ENCODE measurements around the gene TOR1B. TPM values are rescaled to one million over a fixed set of nuclear protein-coding genes. Genes with fewer than 3 reads are reported as not detected.

The TOR1B gene
- total RNA-seq, 1 experiment from 2014 or later = 19.0 TPM

DNA sequence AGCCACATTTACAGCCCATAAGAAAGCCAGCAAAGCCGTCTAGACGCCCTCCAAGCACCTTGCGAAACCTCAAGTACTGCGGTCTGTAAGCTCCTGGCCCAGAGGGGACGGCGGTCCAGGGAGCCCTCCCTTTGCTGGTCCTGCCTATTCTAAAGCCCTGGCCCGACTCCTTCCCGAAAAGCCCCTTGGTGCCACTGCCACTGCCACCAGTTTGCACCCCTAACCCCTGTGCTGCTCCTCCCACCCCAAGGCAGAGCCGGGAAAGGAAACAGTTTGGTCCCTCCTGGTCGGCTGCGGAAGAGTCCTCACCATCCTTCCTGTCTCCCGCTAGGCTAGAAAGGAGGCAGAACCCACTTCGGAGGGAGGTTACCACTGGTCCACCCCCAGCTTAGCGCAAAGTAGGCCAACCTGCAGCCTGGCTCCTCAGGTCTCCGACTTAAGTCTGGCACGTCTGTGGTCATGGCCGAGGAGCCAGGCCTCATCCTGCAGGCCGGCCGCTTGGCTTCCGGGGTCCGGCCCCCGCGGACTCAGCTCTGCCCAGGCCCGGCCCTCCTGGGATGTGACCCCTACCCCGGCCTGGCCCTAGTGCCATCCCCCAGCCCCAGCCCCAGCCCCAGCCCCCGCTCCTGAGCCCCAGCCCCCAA is 20.0 kb downstream of the TOR1B start:
- CTCF ChIA-PET = no interaction called here

More for the DNA sequence above, 20.0 kb downstream of the TOR1B start:
- H3K36me3 ChIP-seq (ENCODE audit: control insufficient read depth in 1 of 2, insufficient read depth in 2 of 2, low read length in 2 of 2) = peaks cover 15 to 17% of the 10 kb centered on the region in 2 experiments; a peak in 3 of 4 replicates
- H3K79me2 ChIP-seq (ENCODE audit: insufficient read depth, low read length) = peaks cover 11% of the 10 kb centered on the region
- peak overlapping the region; percentile 84 for H3K4me2 ChIP-seq (ENCODE audit: low read length)
- no TSS peak for BruUV-seq (replicated peaks)
- DNase-seq (ENCODE audit: low read depth, low spot score) (no peak), ATAC-seq (peak; percentile 12)
- H3K27ac ChIP-seq (ENCODE audit: low read depth, low read length) = peak overlapping the region; percentile 51; the same call in 1 of the 2 replicates
- H3K9me3 ChIP-seq (ENCODE audit: control insufficient read depth in 1 of 2, insufficient read depth in 1 of 2, low read depth in 1 of 2, low read length in 2 of 2) = no peaks in the 10 kb centered on the region
- H3K27me3 ChIP-seq (ENCODE audit: insufficient read depth, low read length) = no peaks in the 10 kb centered on the region
- ChIA-PET POLR2A (no interaction called here), RAD21 (ENCODE audit: low non-redundant PET in 1 of 2, low total read pairs in 2 of 2, uncharacterized antibody in 2 of 2, unreplicated experiment in 2 of 2) (no interaction called here)
- intact Hi-C loops (cut with micrococcal nuclease) = no loop called here
- no peak overlapping the region for H2AFZ ChIP-seq (ENCODE audit: low read depth, low read length, poor library complexity, severe bottlenecking)
- H3K4me1 ChIP-seq (ENCODE audit: control insufficient read depth in 1 of 2, insufficient read depth in 2 of 2, low read length in 2 of 2) = peaks cover 0 to 7% of the 10 kb centered on the region in 2 experiments; a peak in 2 of 4 replicates
- H3K4me3 ChIP-seq (replicated peaks in 1 of 2; ENCODE audit: low read depth in 1 of 2, low read length in 2 of 2) = peak overlapping the region; percentile 78 to 88
- no peaks in the 10 kb centered on the region for H3K9me2 ChIP-seq (ENCODE audit: insufficient read depth)
- peak overlapping the region; percentile 83 for H3K9ac ChIP-seq (ENCODE audit: low read length)
- no peaks in the 10 kb centered on the region for H4K20me1 ChIP-seq (ENCODE audit: insufficient read depth)
- TF ChIP-seq, protein P1, sequence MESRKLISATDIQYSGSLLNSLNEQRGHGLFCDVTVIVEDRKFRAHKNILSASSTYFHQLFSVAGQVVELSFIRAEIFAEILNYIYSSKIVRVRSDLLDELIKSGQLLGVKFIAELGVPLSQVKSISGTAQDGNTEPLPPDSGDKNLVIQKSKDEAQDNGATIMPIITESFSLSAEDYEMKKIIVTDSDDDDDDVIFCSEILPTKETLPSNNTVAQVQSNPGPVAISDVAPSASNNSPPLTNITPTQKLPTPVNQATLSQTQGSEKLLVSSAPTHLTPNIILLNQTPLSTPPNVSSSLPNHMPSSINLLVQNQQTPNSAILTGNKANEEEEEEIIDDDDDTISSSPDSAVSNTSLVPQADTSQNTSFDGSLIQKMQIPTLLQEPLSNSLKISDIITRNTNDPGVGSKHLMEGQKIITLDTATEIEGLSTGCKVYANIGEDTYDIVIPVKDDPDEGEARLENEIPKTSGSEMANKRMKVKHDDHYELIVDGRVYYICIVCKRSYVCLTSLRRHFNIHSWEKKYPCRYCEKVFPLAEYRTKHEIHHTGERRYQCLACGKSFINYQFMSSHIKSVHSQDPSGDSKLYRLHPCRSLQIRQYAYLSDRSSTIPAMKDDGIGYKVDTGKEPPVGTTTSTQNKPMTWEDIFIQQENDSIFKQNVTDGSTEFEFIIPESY (IDR thresholded peaks at IDR 0.05; ENCODE audit: extremely low read depth, insufficient replicate concordance, low read length) = no peak
- TF ChIP-seq, protein P2, sequence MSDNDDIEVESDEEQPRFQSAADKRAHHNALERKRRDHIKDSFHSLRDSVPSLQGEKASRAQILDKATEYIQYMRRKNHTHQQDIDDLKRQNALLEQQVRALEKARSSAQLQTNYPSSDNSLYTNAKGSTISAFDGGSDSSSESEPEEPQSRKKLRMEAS (IDR thresholded peaks at IDR 0.05) = no peak
- no peak for TF ChIP-seq SIN3A (IDR thresholded peaks at IDR 0.05; ENCODE audit: low read depth)
- TF ChIP-seq POLR2AphosphoS5 (IDR thresholded peaks at IDR 0.05; ENCODE audit: low read depth, low read length) = no peak
- no peak for TF ChIP-seq ZFX (IDR thresholded peaks at IDR 0.05)
- TF ChIP-seq YY1 (IDR thresholded peaks at IDR 0.05; ENCODE audit: extremely low read depth, insufficient replicate concordance, low read depth, low read length) = no peak
- no peak for TF ChIP-seq JUND (IDR thresholded peaks at IDR 0.05)
- TF ChIP-seq FOSL1 (IDR thresholded peaks at IDR 0.05; ENCODE audit: low read depth) = no peak
- TF ChIP-seq CEBPB (IDR thresholded peaks at IDR 0.05; ENCODE audit: low read depth) = no peak
- TF ChIP-seq REST (IDR thresholded peaks at IDR 0.05; ENCODE audit: low read depth) = no peak
- TF ChIP-seq EGR1 (IDR thresholded peaks at IDR 0.05; ENCODE audit: low read depth) = no peak
- no peak for TF ChIP-seq SP1 (IDR thresholded peaks at IDR 0.05; ENCODE audit: low read depth)
- TF ChIP-seq, protein P3, sequence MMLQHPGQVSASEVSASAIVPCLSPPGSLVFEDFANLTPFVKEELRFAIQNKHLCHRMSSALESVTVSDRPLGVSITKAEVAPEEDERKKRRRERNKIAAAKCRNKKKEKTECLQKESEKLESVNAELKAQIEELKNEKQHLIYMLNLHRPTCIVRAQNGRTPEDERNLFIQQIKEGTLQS (IDR thresholded peaks at IDR 0.05) = no peak
- no peak for TF ChIP-seq EZH2phosphoT487 (IDR thresholded peaks at IDR 0.05; ENCODE audit: borderline replicate concordance)
- TF ChIP-seq TCF7L2 (IDR thresholded peaks at IDR 0.05; ENCODE audit: borderline replicate concordance, extremely low read depth, insufficient read depth, insufficient read length) = no peak
- TF ChIP-seq, protein P4, sequence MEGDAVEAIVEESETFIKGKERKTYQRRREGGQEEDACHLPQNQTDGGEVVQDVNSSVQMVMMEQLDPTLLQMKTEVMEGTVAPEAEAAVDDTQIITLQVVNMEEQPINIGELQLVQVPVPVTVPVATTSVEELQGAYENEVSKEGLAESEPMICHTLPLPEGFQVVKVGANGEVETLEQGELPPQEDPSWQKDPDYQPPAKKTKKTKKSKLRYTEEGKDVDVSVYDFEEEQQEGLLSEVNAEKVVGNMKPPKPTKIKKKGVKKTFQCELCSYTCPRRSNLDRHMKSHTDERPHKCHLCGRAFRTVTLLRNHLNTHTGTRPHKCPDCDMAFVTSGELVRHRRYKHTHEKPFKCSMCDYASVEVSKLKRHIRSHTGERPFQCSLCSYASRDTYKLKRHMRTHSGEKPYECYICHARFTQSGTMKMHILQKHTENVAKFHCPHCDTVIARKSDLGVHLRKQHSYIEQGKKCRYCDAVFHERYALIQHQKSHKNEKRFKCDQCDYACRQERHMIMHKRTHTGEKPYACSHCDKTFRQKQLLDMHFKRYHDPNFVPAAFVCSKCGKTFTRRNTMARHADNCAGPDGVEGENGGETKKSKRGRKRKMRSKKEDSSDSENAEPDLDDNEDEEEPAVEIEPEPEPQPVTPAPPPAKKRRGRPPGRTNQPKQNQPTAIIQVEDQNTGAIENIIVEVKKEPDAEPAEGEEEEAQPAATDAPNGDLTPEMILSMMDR (IDR thresholded peaks at IDR 0.05 in 2 of 3, conservative IDR thresholded peaks at IDR 0.05 in 1 of 3; ENCODE audit: borderline replicate concordance in 1 of 3, insufficient read depth in 1 of 3, low read depth in 2 of 3, low read length in 2 of 3) = no peak
